ENCODE measurements around the gene PTGER2.

The PTGER2 gene

DNA sequence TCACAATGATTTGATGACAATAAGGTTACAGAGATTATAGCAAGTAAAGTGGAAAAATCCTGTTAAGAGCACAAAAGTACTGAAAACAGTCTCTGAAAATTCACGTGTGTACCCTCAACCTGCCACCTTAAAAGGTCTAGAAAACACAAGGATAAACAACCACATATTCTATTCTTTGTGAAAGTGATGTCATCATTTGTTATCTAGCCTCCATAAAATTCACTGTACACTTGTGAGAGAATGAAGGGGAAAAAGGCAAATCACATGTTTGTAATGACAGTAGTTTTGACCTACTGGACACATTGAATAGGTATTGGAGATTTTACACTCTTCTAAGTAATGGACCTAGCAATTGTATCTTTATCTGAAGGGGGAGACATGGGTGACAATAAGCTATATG is 42.6 kb upstream of the PTGER2 start:
- peaks cover 34 to 45% of the 10 kb centered on the region in 2 experiments for H3K27me3 ChIP-seq (ENCODE audit: control insufficient read depth in 1 of 2, insufficient read depth in 1 of 2, low read length in 2 of 2)

GRCh38 chr14:52272375-52272774 is 41.7 kb upstream of the PTGER2 start:
- no peak overlapping the region for H2AK5ac ChIP-seq (ENCODE audit: low read length, severe bottlenecking)
- no peak overlapping the region for H3K27ac ChIP-seq (ENCODE audit: low read length, poor library complexity, severe bottlenecking)
- no peak overlapping the region for H3K14ac ChIP-seq (ENCODE audit: low read length in 2 of 2)
- no peak overlapping the region for H2AFZ ChIP-seq (ENCODE audit: low read depth, low read length)
- H3K4me3 ChIP-seq (ENCODE audit: insufficient read depth in 1 of 2, low read depth in 1 of 2, low read length in 2 of 2), result no peak overlapping the region
- 81% methylated on average over 3 of the region's 3 CpGs for WGBS
- H2BK5ac ChIP-seq (ENCODE audit: low read depth, low read length, poor library complexity, severe bottlenecking), result no peak overlapping the region
- no peaks in the 10 kb centered on the region for H3K9me3 ChIP-seq (ENCODE audit: control insufficient read depth, low read length)
- peaks cover 13% of the 10 kb centered on the region for H3K4me1 ChIP-seq (ENCODE audit: control insufficient read depth, insufficient read depth, low read depth, low read length)
- no peak overlapping the region for H3K18ac ChIP-seq (ENCODE audit: low read depth in 1 of 2, low read length in 2 of 2)
- H3K79me1 ChIP-seq (replicated peaks; ENCODE audit: low read length, poor library complexity, severe bottlenecking), result no peaks in the 10 kb centered on the region
- H3K27me3 ChIP-seq (ENCODE audit: control insufficient read depth in 1 of 2, insufficient read depth in 1 of 2, low read length in 2 of 2), result peaks cover 25 to 42% of the 10 kb centered on the region in 2 experiments
- H4K8ac ChIP-seq (ENCODE audit: low read length), result no peak overlapping the region
- peak; percentile 42 for DNase-seq
- H3K4me2 ChIP-seq (ENCODE audit: low read length, poor library complexity, severe bottlenecking), result no peak overlapping the region
- H4K91ac ChIP-seq (ENCODE audit: low read length), result no peak overlapping the region
- no peak overlapping the region for H2BK12ac ChIP-seq (ENCODE audit: low read length in 2 of 2)
- no peak overlapping the region for H3K9ac ChIP-seq (ENCODE audit: low read length)
- no peak overlapping the region for H3K4ac ChIP-seq (ENCODE audit: low read depth in 1 of 2, low read length in 2 of 2)
- H2BK15ac ChIP-seq (ENCODE audit: low read depth, poor library complexity, severe bottlenecking), result no peak overlapping the region
- H2BK120ac ChIP-seq (ENCODE audit: low read depth, low read length), result no peak overlapping the region
- no peak overlapping the region for H3K23ac ChIP-seq (ENCODE audit: low read length in 2 of 2)
- no peaks in the 10 kb centered on the region for H3K36me3 ChIP-seq (ENCODE audit: control insufficient read depth in 1 of 2, insufficient read depth in 2 of 2, low read depth in 1 of 2, low read length in 2 of 2)

More for the DNA sequence above, 42.6 kb upstream of the PTGER2 start:
- H2BK12ac ChIP-seq (ENCODE audit: low read length in 2 of 2), result no peak overlapping the region
- no peak overlapping the region for H3K14ac ChIP-seq (ENCODE audit: low read length in 2 of 2)
- H2BK120ac ChIP-seq (ENCODE audit: low read depth, low read length), result no peak overlapping the region
- no peak overlapping the region for H3K4ac ChIP-seq (ENCODE audit: low read depth in 1 of 2, low read length in 2 of 2)
- H3K9ac ChIP-seq (ENCODE audit: low read length), result no peak overlapping the region
- H3K4me1 ChIP-seq (ENCODE audit: control insufficient read depth, insufficient read depth, low read depth, low read length), result peaks cover 14% of the 10 kb centered on the region
- no peak overlapping the region for H3K23ac ChIP-seq (ENCODE audit: low read length in 2 of 2)
- no peak overlapping the region for H2AFZ ChIP-seq (ENCODE audit: low read depth, low read length)
- H3K4me3 ChIP-seq (ENCODE audit: insufficient read depth in 1 of 2, low read depth in 1 of 2, low read length in 2 of 2), result no peak overlapping the region
- no peak overlapping the region for H3K4me2 ChIP-seq (ENCODE audit: low read length, poor library complexity, severe bottlenecking)
- no peak overlapping the region for H2AK5ac ChIP-seq (ENCODE audit: low read length, severe bottlenecking)
- H3K9me3 ChIP-seq (ENCODE audit: control insufficient read depth, low read length), result no peaks in the 10 kb centered on the region
- H2BK5ac ChIP-seq (ENCODE audit: low read depth, low read length, poor library complexity, severe bottlenecking), result no peak overlapping the region
- WGBS, result 80% methylated on average over 1 of the region's 1 CpG
- H4K91ac ChIP-seq (ENCODE audit: low read length), result no peak overlapping the region
- H3K36me3 ChIP-seq (ENCODE audit: control insufficient read depth in 1 of 2, insufficient read depth in 2 of 2, low read depth in 1 of 2, low read length in 2 of 2), result no peaks in the 10 kb centered on the region
- no peaks in the 10 kb centered on the region for H3K79me1 ChIP-seq (replicated peaks; ENCODE audit: low read length, poor library complexity, severe bottlenecking)
- no peak overlapping the region for H4K8ac ChIP-seq (ENCODE audit: low read length)
- H3K27ac ChIP-seq (ENCODE audit: low read length, poor library complexity, severe bottlenecking), result no peak overlapping the region
- H2BK15ac ChIP-seq (ENCODE audit: low read depth, poor library complexity, severe bottlenecking), result no peak overlapping the region
- no peak for DNase-seq
- H3K18ac ChIP-seq (ENCODE audit: low read depth in 1 of 2, low read length in 2 of 2), result no peak overlapping the region

DNA sequence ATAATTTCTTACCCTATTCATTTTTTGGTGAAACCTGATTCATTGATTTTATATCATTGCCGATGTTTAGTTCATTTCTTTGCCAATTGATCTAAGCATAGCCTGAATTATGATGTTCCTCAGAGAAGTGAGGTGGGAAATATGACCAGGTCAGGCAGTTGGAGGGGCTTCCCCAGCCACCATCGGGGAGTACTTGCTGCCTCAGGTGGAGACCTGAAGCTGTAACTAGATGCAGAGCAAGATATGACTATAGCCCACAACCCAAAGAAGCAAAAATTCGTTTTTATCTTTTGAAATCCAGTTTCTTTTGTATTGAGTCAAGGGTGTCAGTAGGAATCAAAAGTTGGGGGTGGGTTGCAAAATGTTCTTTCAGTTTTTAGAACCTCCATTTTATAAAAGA is 38.7 kb upstream of the PTGER2 start:
- Histone ChIP-seq H3K79me1 (replicated peaks; ENCODE audit: low read length, poor library complexity, severe bottlenecking) (no peaks in the 10 kb centered on the region), H4K8ac (ENCODE audit: low read length) (no peak overlapping the region), H3K4me3 (ENCODE audit: insufficient read depth in 1 of 2, low read depth in 1 of 2, low read length in 2 of 2) (no peak overlapping the region), H4K91ac (ENCODE audit: low read length) (no peak overlapping the region), H2BK5ac (ENCODE audit: low read depth, low read length, poor library complexity, severe bottlenecking) (no peak overlapping the region), H2BK12ac (ENCODE audit: low read length in 2 of 2) (no peak overlapping the region), H3K4me2 (ENCODE audit: low read length, poor library complexity, severe bottlenecking) (no peak overlapping the region), H3K14ac (ENCODE audit: low read length in 2 of 2) (no peak overlapping the region), H3K4ac (ENCODE audit: low read depth in 1 of 2, low read length in 2 of 2) (no peak overlapping the region), H2BK15ac (ENCODE audit: low read depth, poor library complexity, severe bottlenecking) (no peak overlapping the region), H3K36me3 (ENCODE audit: control insufficient read depth in 1 of 2, insufficient read depth in 2 of 2, low read depth in 1 of 2, low read length in 2 of 2) (no peaks in the 10 kb centered on the region), H2BK120ac (ENCODE audit: low read depth, low read length) (no peak overlapping the region), H2AK5ac (ENCODE audit: low read length, severe bottlenecking) (no peak overlapping the region), H3K9ac (ENCODE audit: low read length) (no peak overlapping the region), H3K9me3 (ENCODE audit: control insufficient read depth, low read length) (no peaks in the 10 kb centered on the region), H3K23ac (ENCODE audit: low read length in 2 of 2) (no peak overlapping the region), H3K18ac (ENCODE audit: low read depth in 1 of 2, low read length in 2 of 2) (no peak overlapping the region), H3K4me1 (ENCODE audit: control insufficient read depth, insufficient read depth, low read depth, low read length) (no peaks in the 10 kb centered on the region), H3K27me3 (ENCODE audit: control insufficient read depth in 1 of 2, insufficient read depth in 1 of 2, low read length in 2 of 2) (peaks cover 0 to 19% of the 10 kb centered on the region in 2 experiments), H2AFZ (ENCODE audit: low read depth, low read length) (no peak overlapping the region), H3K27ac (ENCODE audit: low read length, poor library complexity, severe bottlenecking) (no peak overlapping the region)
- DNase-seq, result no peak
- WGBS, result 100% methylated on average over 2 of the region's 3 CpGs

GRCh38 chr14:52277552-52277951 is 36.6 kb upstream of the PTGER2 start:
- Histone ChIP-seq H3K18ac (ENCODE audit: low read depth in 1 of 2, low read length in 2 of 2) (no peak overlapping the region), H2BK12ac (ENCODE audit: low read length in 2 of 2) (no peak overlapping the region), H3K4me3 (ENCODE audit: insufficient read depth in 1 of 2, low read depth in 1 of 2, low read length in 2 of 2) (no peak overlapping the region), H3K9me3 (ENCODE audit: control insufficient read depth, low read length) (no peaks in the 10 kb centered on the region), H3K9ac (ENCODE audit: low read length) (no peak overlapping the region), H3K27ac (ENCODE audit: low read length, poor library complexity, severe bottlenecking) (no peak overlapping the region), H2AK5ac (ENCODE audit: low read length, severe bottlenecking) (no peak overlapping the region), H3K4me1 (ENCODE audit: control insufficient read depth, insufficient read depth, low read depth, low read length) (no peaks in the 10 kb centered on the region), H3K79me1 (replicated peaks; ENCODE audit: low read length, poor library complexity, severe bottlenecking) (no peaks in the 10 kb centered on the region), H3K23ac (ENCODE audit: low read length in 2 of 2) (no peak overlapping the region), H4K91ac (ENCODE audit: low read length) (no peak overlapping the region), H2BK120ac (ENCODE audit: low read depth, low read length) (no peak overlapping the region), H4K8ac (ENCODE audit: low read length) (no peak overlapping the region), H2BK15ac (ENCODE audit: low read depth, poor library complexity, severe bottlenecking) (no peak overlapping the region), H3K4ac (ENCODE audit: low read depth in 1 of 2, low read length in 2 of 2) (no peak overlapping the region), H2BK5ac (ENCODE audit: low read depth, low read length, poor library complexity, severe bottlenecking) (no peak overlapping the region), H3K36me3 (ENCODE audit: control insufficient read depth in 1 of 2, insufficient read depth in 2 of 2, low read depth in 1 of 2, low read length in 2 of 2) (no peaks in the 10 kb centered on the region), H3K4me2 (ENCODE audit: low read length, poor library complexity, severe bottlenecking) (no peak overlapping the region), H2AFZ (ENCODE audit: low read depth, low read length) (no peak overlapping the region), H3K14ac (ENCODE audit: low read length in 2 of 2) (no peak overlapping the region), H3K27me3 (ENCODE audit: control insufficient read depth in 1 of 2, insufficient read depth in 1 of 2, low read length in 2 of 2) (peaks cover 8 to 11% of the 10 kb centered on the region in 2 experiments)
- no peak for DNase-seq
- 91% methylated on average over 4 of the region's 4 CpGs for WGBS

All from mesenchymal stem cell (in vitro differentiated cells and primary cell).